Upper lobe of left lung (tissue), 4 donors: ENCODE results near the gene OAS1.

Experiments used
- EP300 ChIP-seq, 4 donors: sonication (generic); formaldehyde crosslinking; IDR thresholded peaks; one replicate each; pipeline ENCODE4 v1.5.1; 2017; ENCODE audit warnings: antibody characterized with exemption in 4 of 4, control low read depth in 2 of 4
- POLR2A ChIP-seq, 4 donors: fragments of 450-650 bp; IDR thresholded peaks; one replicate each; pipeline ENCODE4 v1.5.1; 2016 to 2017; ENCODE audit warnings: antibody characterized with exemption in 4 of 4, mild to moderate bottlenecking in 2 of 4
- TF ChIP-seq, protein P1 (sequence below), 6 experiments: fragments of 450-650 bp in 4 of 6; fragments of 200-600 bp in 2 of 6; sonication (generic) in 2 of 6; IDR thresholded peaks; one replicate each; pipeline ENCODE4 v1.5.1; 2016 to 2019; ENCODE audit warnings: antibody characterized with exemption in 6 of 6

DNA sequence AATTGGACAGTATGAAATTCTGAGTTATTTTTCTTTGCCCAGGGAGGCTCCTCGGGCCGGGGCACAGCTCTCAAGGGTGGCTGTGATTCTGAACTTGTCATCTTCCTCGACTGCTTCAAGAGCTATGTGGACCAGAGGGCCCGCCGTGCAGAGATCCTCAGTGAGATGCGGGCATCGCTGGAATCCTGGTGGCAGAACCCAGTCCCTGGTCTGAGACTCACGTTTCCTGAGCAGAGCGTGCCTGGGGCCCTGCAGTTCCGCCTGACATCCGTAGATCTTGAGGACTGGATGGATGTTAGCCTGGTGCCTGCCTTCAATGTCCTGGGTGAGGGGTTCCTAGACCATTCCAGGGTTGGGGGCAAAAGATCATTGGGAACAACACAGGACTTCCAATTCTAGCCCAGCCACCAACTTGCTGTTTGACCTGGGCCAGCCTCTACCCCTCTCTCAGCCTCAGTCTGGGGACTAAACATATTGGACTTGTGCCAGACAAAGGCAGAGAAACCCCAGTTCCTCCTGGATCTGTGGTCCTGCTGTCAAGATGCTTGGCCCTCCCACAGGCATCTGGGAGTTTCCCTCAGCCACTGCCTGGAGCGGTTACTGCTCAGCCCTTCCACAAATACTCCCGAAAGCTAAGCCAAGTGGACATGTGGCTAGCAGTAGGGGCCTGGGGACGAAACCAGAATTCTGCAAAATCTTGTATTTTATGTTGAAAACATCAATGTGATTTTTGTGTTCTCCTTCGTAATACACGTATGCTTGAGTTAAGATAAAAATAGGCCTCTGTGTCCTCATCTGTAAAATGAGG, 35.0 kb downstream of the OAS1 start:
- TF ChIP-seq, protein P1, sequence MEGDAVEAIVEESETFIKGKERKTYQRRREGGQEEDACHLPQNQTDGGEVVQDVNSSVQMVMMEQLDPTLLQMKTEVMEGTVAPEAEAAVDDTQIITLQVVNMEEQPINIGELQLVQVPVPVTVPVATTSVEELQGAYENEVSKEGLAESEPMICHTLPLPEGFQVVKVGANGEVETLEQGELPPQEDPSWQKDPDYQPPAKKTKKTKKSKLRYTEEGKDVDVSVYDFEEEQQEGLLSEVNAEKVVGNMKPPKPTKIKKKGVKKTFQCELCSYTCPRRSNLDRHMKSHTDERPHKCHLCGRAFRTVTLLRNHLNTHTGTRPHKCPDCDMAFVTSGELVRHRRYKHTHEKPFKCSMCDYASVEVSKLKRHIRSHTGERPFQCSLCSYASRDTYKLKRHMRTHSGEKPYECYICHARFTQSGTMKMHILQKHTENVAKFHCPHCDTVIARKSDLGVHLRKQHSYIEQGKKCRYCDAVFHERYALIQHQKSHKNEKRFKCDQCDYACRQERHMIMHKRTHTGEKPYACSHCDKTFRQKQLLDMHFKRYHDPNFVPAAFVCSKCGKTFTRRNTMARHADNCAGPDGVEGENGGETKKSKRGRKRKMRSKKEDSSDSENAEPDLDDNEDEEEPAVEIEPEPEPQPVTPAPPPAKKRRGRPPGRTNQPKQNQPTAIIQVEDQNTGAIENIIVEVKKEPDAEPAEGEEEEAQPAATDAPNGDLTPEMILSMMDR (IDR thresholded peaks at IDR 0.05) = no peak
- TF ChIP-seq POLR2A (IDR thresholded peaks at IDR 0.05) = no peak
- TF ChIP-seq EP300 (IDR thresholded peaks at IDR 0.05) = no peak
